ENCODE results near the gene MSX2.

The MSX2 gene

DNA sequence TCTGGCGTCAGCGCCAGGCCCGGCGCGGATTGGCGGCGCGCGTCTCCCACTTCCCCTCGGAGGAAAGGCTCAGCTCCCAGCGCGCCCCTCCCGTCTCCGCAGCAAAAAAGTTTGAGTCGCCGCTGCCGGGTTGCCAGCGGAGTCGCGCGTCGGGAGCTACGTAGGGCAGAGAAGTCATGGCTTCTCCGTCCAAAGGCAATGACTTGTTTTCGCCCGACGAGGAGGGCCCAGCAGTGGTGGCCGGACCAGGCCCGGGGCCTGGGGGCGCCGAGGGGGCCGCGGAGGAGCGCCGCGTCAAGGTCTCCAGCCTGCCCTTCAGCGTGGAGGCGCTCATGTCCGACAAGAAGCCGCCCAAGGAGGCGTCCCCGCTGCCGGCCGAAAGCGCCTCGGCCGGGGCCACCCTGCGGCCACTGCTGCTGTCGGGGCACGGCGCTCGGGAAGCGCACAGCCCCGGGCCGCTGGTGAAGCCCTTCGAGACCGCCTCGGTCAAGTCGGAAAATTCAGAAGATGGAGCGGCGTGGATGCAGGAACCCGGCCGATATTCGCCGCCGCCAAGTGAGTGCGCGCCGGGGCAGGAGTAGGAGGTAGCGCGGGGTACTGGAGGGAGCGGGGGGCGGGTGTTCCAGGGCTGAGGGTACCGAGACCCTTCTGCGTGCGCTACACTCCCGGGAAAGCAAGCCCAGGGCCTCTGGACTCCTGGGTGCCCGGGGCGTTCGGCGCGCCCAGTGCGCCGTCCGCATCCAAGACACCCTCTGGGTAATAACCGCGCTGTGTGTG is at the start of gene MSX2:
TSS of gene MSX2 (plus strand) at position 99 of the 777 bp plus-strand sequence. CDS start at position 177, 78 bp downstream.
- Histone ChIP-seq H3K9me3 (ENCODE audit: control insufficient read depth, low read length) (no peaks in the 10 kb centered on the region), H3K27me3 (ENCODE audit: control insufficient read depth, insufficient read depth, low read length) (peaks cover 55% of the 10 kb centered on the region), H3K4me3 (ENCODE audit: low read length) (peak within 1 kb of the TSS; percentile 51), H3K4me1 (ENCODE audit: control insufficient read depth, insufficient read depth, low read length) (peaks cover 27% of the 10 kb centered on the region), H3K9ac (ENCODE audit: low read length) (peak within 1 kb of the TSS; percentile 55), H3K36me3 (ENCODE audit: control insufficient read depth, insufficient read depth, low read length) (no peaks in the 10 kb centered on the region)

DNA sequence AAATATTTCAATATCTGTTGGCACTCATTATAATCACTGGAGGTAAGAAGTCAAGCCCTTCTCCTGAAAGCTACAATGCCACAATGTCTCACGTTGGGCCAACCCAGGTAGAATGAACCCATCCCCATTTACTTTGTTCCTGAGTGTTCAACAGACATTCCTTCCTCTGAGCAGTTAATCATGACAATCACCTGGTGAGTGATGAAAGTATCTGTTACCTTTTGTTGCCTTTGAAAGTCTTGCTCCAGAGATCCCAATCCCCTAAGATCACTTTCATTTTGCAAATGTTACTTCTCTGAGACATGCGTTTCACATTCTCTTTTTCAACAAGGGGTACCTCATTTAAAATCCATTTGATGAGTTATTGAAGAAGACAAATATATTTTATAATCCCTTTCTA is 49.3 kb upstream of the MSX2 start:
- Histone ChIP-seq H3K4me3 (ENCODE audit: low read length) (no peak overlapping the region), H3K9me3 (ENCODE audit: control insufficient read depth, low read length) (no peaks in the 10 kb centered on the region), H3K27me3 (ENCODE audit: control insufficient read depth, insufficient read depth, low read length) (no peaks in the 10 kb centered on the region), H3K36me3 (ENCODE audit: control insufficient read depth, insufficient read depth, low read length) (no peaks in the 10 kb centered on the region), H3K9ac (ENCODE audit: low read length) (no peak overlapping the region), H3K4me1 (ENCODE audit: control insufficient read depth, insufficient read depth, low read length) (no peaks in the 10 kb centered on the region)

DNA sequence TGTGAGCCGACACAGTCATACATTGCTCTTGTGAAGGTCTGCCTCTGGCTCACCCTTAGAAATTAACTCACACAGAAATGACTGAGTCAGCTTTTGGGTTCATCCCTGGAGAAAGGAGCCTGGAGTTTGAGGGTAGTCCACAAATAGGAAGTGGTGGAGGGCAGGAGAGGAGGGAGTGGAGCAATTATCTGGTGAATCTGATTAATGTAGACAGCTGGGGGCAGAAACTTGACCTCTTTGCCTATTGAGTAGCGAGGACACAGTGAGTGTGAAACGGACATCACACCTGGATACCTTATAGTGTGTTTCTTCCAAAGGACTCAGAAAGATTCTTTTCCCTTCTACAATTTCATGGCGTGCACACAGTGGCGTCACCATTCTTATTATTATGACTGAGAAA is 48.5 kb upstream of the MSX2 start:
- Histone ChIP-seq H3K9ac (ENCODE audit: low read length) (no peak overlapping the region), H3K4me1 (ENCODE audit: control insufficient read depth, insufficient read depth, low read length) (no peaks in the 10 kb centered on the region), H3K9me3 (ENCODE audit: control insufficient read depth, low read length) (no peaks in the 10 kb centered on the region), H3K36me3 (ENCODE audit: control insufficient read depth, insufficient read depth, low read length) (no peaks in the 10 kb centered on the region), H3K27me3 (ENCODE audit: control insufficient read depth, insufficient read depth, low read length) (no peaks in the 10 kb centered on the region), H3K4me3 (ENCODE audit: low read length) (no peak overlapping the region)

DNA sequence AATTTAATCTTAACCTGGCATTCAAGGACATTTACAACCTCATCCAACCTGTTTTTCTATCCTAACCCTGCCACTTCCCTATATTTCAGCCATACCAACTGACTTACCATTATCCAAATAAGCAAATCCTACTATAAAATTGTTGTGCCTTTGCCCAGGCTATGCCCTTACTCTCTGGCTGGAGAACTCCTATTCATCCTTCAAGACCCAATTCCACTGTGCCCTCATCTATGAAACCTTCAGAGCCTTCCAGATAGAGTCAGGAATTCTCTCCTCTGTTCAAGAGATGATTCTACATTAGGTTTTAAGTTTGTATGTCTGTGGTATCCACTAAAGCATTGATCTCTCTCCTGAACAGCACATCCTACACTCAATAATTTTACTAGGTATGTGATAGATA is 46.3 kb upstream of the MSX2 start:
- Histone ChIP-seq H3K4me1 (ENCODE audit: control insufficient read depth, insufficient read depth, low read length) (no peaks in the 10 kb centered on the region), H3K9me3 (ENCODE audit: control insufficient read depth, low read length) (no peaks in the 10 kb centered on the region), H3K27me3 (ENCODE audit: control insufficient read depth, insufficient read depth, low read length) (no peaks in the 10 kb centered on the region), H3K36me3 (ENCODE audit: control insufficient read depth, insufficient read depth, low read length) (no peaks in the 10 kb centered on the region), H3K4me3 (ENCODE audit: low read length) (no peak overlapping the region), H3K9ac (ENCODE audit: low read length) (no peak overlapping the region)

DNA sequence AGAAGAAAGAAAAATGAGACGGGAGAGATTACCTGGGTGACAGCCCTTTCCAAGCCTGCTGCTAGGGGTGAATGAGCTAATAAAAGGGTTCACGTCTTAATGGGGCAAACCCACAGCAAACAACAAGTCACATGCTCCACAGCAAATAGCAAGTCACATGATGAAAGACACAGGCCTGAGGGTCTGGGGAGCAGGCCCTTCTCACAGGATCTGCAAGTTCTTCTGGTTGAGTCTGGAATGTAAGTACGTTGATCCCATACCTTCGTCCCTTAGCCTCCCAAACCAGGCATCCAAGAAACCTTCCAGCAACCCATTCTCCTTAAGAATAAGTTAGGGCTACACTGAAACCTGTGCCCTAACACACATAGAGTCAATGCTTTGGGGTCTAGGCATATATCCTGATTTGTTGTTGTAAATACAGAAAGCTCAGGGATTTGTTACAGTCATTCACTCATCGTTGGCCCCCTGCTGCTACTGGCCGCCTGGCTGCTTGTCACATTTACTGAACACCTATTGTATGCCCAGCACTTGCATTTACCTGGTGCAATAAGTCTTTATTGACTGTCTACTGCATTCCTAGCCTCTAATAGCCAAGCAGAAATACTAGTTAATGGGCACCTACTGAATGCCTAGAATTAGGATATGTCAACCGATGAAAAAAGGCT is 43.3 kb upstream of the MSX2 start:
- Histone ChIP-seq H3K9ac (ENCODE audit: low read length) (no peak overlapping the region), H3K36me3 (ENCODE audit: control insufficient read depth, insufficient read depth, low read length) (no peaks in the 10 kb centered on the region), H3K4me1 (ENCODE audit: control insufficient read depth, insufficient read depth, low read length) (no peaks in the 10 kb centered on the region), H3K9me3 (ENCODE audit: control insufficient read depth, low read length) (no peaks in the 10 kb centered on the region), H3K27me3 (ENCODE audit: control insufficient read depth, insufficient read depth, low read length) (peaks cover 2% of the 10 kb centered on the region), H3K4me3 (ENCODE audit: low read length) (no peak overlapping the region)

DNA sequence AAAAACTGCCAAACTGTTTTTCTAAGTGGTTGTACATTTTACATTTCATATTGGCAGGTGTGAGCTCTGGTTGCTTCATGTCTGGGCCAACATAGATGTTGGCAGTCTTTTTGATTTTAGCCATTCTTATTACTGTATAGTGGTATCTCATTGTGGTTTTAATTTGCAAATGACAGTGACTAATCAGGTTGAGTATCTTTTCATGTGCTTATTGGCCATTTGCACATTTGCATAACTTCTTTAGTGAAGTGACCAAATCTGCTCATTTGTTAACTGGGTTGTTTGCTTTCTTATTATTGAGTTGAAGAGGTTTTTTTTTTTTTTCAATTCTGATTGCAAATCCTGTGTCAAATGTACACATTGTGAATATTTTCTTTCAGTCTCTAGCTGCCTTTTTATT is 36.9 kb upstream of the MSX2 start:
- Histone ChIP-seq H3K36me3 (ENCODE audit: control insufficient read depth, insufficient read depth, low read length) (no peaks in the 10 kb centered on the region), H3K27me3 (ENCODE audit: control insufficient read depth, insufficient read depth, low read length) (peaks cover 55% of the 10 kb centered on the region), H3K9ac (ENCODE audit: low read length) (no peak overlapping the region), H3K9me3 (ENCODE audit: control insufficient read depth, low read length) (no peaks in the 10 kb centered on the region), H3K4me3 (ENCODE audit: low read length) (no peak overlapping the region), H3K4me1 (ENCODE audit: control insufficient read depth, insufficient read depth, low read length) (peaks cover 7% of the 10 kb centered on the region)

DNA sequence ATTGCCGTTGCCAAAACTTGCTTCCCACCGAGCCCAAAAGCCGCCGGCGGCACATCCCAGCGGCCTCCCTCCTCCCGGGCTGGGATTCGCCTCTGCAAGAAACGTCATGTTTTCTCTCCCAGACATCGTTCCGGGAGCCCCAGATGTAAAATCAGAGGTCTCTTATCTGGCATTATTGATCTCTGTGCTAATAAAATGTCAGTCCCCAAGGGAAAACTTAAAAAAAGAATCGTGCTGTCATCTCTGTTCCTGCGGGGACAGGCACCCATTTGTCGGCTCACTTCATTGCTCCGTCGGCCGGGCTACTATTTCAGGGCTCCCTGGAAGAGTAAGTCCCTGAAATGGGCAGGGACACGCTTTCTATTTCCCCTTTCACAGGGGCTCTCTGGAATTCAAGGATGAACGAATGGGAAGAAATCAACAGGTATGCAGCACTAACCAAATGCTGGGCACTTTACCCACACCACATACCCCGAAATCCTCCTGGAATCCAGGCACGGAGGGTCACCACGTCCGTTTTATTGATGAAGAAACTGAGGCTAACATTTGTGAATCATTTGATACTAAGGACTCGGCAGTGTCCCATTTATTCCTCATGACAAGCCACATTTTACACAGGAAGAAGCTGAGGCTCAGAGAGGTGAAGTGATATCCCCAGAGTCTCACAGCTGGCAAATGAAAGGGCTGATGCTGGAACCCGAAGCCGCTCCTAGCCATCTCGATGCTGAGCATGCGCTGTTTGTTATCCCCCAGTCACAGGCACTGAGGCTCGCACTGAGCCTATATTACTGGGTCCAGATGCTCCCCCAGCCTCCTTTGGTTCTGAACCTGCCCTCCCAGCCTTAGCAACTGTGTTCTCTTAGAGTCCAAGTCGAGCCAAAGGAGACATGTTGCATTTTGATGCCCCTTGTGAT is 35.7 kb upstream of the MSX2 start:
- no peaks in the 10 kb centered on the region for H3K36me3 ChIP-seq (ENCODE audit: control insufficient read depth, insufficient read depth, low read length)
- H3K9me3 ChIP-seq (ENCODE audit: control insufficient read depth, low read length), result no peaks in the 10 kb centered on the region
- H3K4me1 ChIP-seq (ENCODE audit: control insufficient read depth, insufficient read depth, low read length), result peaks cover 19% of the 10 kb centered on the region
- no peak overlapping the region for H3K9ac ChIP-seq (ENCODE audit: low read length)
- H3K4me3 ChIP-seq (ENCODE audit: low read length), result no peak overlapping the region
- peaks cover 67% of the 10 kb centered on the region for H3K27me3 ChIP-seq (ENCODE audit: control insufficient read depth, insufficient read depth, low read length)

DNA sequence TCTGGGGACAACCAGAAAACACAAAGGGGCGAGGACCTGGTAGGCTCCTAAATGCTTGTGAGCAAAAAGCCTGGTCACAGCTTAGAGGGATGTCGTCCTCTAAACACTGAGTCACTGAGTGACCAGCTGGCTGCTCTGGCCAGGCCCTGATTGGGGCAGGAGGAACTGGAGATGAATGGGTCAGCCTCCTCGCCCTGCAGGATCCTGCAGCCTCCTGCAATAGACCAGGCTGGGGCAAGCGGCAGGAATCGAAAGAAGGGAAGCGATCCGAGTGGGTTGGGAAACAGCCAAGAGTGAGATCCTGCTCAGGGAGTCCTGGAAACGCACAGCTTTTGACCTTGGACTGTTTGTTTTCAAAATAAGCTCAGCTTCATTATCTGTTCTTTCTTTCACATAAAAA is 34.1 kb upstream of the MSX2 start:
- Histone ChIP-seq H3K4me3 (ENCODE audit: low read length) (no peak overlapping the region), H3K9me3 (ENCODE audit: control insufficient read depth, low read length) (no peaks in the 10 kb centered on the region), H3K4me1 (ENCODE audit: control insufficient read depth, insufficient read depth, low read length) (peaks cover 28% of the 10 kb centered on the region), H3K36me3 (ENCODE audit: control insufficient read depth, insufficient read depth, low read length) (no peaks in the 10 kb centered on the region), H3K27me3 (ENCODE audit: control insufficient read depth, insufficient read depth, low read length) (peaks cover 78% of the 10 kb centered on the region), H3K9ac (ENCODE audit: low read length) (no peak overlapping the region)

DNA sequence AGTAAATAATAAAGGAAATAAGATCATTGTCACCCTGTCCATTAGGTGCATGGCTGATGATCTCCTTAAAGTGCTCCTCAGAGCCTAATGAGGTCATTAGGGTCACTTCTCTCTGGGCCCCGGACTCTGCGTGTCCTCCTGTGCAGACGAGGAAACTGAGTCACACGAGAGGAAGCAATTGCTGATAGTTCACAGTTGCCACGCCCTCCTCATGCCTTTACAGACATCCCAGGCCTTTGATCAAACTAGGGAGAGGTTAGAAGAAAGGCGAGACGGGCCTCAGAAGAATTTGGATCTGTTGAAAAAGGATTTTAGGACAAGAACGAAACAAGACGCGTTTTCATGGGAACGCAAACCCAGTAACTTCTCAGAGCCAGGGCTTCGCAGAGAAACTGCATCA is 32.0 kb upstream of the MSX2 start:
- H3K27me3 ChIP-seq (ENCODE audit: control insufficient read depth, insufficient read depth, low read length), result peaks cover 69% of the 10 kb centered on the region

DNA sequence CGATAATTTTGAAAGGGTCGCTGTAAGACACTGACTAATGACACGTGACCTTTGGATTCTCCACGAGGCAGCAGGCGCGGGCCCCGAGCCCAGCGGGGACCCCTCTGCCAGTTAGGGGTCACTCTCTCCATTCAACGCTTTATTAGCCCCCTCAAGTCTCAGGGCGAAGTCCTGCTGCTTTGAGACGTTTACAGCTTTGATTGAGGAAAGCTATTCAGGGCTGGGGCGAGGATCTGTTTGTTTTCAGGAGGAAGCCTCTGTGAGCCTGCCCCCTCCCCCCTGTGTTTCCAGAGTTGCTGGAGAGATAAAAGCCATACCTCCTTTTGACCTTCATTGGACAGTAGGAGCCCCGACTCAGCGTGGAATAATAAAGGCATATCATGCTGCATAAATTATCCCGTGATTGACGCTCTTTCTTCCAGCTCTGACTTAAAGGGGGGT is 31.4 kb upstream of the MSX2 start:
- Histone ChIP-seq H3K9me3 (ENCODE audit: control insufficient read depth, low read length) (no peaks in the 10 kb centered on the region), H3K4me3 (ENCODE audit: low read length) (no peak overlapping the region), H3K36me3 (ENCODE audit: control insufficient read depth, insufficient read depth, low read length) (no peaks in the 10 kb centered on the region), H3K27me3 (ENCODE audit: control insufficient read depth, insufficient read depth, low read length) (peaks cover 62% of the 10 kb centered on the region), H3K4me1 (ENCODE audit: control insufficient read depth, insufficient read depth, low read length) (peaks cover 28% of the 10 kb centered on the region), H3K9ac (ENCODE audit: low read length) (no peak overlapping the region)

More for the DNA sequence above, 32.0 kb upstream of the MSX2 start:
- H3K4me3 ChIP-seq (ENCODE audit: low read length), result no peak overlapping the region
- H3K36me3 ChIP-seq (ENCODE audit: control insufficient read depth, insufficient read depth, low read length), result no peaks in the 10 kb centered on the region
- H3K9ac ChIP-seq (ENCODE audit: low read length), result no peak overlapping the region
- peaks cover 28% of the 10 kb centered on the region for H3K4me1 ChIP-seq (ENCODE audit: control insufficient read depth, insufficient read depth, low read length)
- H3K9me3 ChIP-seq (ENCODE audit: control insufficient read depth, low read length), result no peaks in the 10 kb centered on the region

DNA sequence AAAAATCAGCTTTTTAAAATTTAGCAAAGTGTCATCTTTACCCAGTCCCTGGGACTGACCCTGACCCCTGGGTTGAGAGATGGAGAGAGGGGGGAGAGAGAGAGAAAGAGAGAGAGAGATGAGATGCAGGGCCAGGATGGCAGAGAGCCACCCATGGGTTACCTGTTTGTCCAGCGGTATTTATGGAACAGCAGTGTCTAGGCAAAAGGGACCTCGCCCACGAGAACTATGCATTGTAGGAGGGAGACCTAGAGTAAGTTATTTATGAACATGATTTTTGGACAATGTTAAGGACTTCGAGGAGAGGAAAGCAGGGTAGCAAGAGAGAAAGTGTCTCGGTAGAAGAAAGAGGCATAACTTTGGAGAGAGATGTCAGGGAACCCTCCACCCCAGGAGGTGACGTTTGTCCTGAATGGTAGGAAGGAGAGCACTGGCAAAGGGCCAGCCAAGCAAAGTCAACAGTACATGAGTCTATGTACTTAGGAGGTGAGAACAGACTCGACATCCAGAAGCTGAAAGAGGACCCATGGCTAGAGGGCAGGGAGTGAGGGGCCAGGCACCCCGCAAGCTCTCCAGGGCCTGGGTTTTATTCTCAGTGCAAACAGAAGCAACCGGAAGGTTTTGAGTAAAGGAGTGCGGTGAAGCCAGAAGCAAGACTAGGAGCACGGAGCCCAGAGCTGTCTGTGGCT is 30.5 kb upstream of the MSX2 start:
- no peak overlapping the region for H3K4me3 ChIP-seq (ENCODE audit: low read length)
- no peaks in the 10 kb centered on the region for H3K36me3 ChIP-seq (ENCODE audit: control insufficient read depth, insufficient read depth, low read length)
- H3K9ac ChIP-seq (ENCODE audit: low read length), result no peak overlapping the region
- H3K27me3 ChIP-seq (ENCODE audit: control insufficient read depth, insufficient read depth, low read length), result peaks cover 54% of the 10 kb centered on the region
- peaks cover 23% of the 10 kb centered on the region for H3K4me1 ChIP-seq (ENCODE audit: control insufficient read depth, insufficient read depth, low read length)
- H3K9me3 ChIP-seq (ENCODE audit: control insufficient read depth, low read length), result no peaks in the 10 kb centered on the region

Data from mucosa of stomach (tissue), 1 donor.